ENCODE results near the gene PSTK. TPM values are rescaled to one million over a fixed set of nuclear protein-coding genes. Genes with fewer than 3 reads are reported as not detected.

The PSTK gene
- total and polyA plus RNA-seq, 2 of the 13 experiments (the other 11 are each of a cell fraction or from before 2014, with no cell fraction given): 8.2 to 9.3 TPM

- TF ChIP-seq BCLAF1 (IDR thresholded peaks at IDR 0.05) (no peak), ARHGAP35 (CRISPR knock-in tag; IDR thresholded peaks at IDR 0.05; ENCODE audit: borderline replicate concordance) (no peak), NR2C2 (CRISPR knock-in tag; IDR thresholded peaks at IDR 0.05; ENCODE audit: borderline replicate concordance) (peak; percentile 8; the same call in 1 of the 2 replicates), CCAR2 (optimal IDR thresholded peaks at IDR 0.05; ENCODE audit: low read depth, low read length) (no peak), RCOR2 (CRISPR knock-in tag; IDR thresholded peaks at IDR 0.05) (peak; percentile 56; the same call in 1 of the 2 replicates), ZXDC (CRISPR knock-in tag; IDR thresholded peaks at IDR 0.05) (no peak), ZNF75D (CRISPR knock-in tag; IDR thresholded peaks at IDR 0.05; ENCODE audit: borderline replicate concordance) (no peak), ZBTB33 (CRISPR knock-in tag; IDR thresholded peaks at IDR 0.05) (peak; percentile 46; the same call in 1 of the 2 replicates), ZFP82 (CRISPR knock-in tag; IDR thresholded peaks at IDR 0.05; ENCODE audit: borderline replicate concordance) (no peak), GATAD2A (CRISPR knock-in tag; IDR thresholded peaks at IDR 0.05) (peak; percentile 72), PHF20 (CRISPR knock-in tag; IDR thresholded peaks at IDR 0.05) (no peak), DNMT1 (CRISPR knock-in tag; IDR thresholded peaks at IDR 0.05) (no peak)
- TF ChIP-seq, protein P1, sequence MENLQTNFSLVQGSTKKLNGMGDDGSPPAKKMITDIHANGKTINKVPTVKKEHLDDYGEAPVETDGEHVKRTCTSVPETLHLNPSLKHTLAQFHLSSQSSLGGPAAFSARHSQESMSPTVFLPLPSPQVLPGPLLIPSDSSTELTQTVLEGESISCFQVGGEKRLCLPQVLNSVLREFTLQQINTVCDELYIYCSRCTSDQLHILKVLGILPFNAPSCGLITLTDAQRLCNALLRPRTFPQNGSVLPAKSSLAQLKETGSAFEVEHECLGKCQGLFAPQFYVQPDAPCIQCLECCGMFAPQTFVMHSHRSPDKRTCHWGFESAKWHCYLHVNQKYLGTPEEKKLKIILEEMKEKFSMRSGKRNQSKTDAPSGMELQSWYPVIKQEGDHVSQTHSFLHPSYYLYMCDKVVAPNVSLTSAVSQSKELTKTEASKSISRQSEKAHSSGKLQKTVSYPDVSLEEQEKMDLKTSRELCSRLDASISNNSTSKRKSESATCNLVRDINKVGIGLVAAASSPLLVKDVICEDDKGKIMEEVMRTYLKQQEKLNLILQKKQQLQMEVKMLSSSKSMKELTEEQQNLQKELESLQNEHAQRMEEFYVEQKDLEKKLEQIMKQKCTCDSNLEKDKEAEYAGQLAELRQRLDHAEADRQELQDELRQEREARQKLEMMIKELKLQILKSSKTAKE (CRISPR knock-in tag; IDR thresholded peaks at IDR 0.05; ENCODE audit: borderline replicate concordance): no peak
- TF ChIP-seq, protein P2, sequence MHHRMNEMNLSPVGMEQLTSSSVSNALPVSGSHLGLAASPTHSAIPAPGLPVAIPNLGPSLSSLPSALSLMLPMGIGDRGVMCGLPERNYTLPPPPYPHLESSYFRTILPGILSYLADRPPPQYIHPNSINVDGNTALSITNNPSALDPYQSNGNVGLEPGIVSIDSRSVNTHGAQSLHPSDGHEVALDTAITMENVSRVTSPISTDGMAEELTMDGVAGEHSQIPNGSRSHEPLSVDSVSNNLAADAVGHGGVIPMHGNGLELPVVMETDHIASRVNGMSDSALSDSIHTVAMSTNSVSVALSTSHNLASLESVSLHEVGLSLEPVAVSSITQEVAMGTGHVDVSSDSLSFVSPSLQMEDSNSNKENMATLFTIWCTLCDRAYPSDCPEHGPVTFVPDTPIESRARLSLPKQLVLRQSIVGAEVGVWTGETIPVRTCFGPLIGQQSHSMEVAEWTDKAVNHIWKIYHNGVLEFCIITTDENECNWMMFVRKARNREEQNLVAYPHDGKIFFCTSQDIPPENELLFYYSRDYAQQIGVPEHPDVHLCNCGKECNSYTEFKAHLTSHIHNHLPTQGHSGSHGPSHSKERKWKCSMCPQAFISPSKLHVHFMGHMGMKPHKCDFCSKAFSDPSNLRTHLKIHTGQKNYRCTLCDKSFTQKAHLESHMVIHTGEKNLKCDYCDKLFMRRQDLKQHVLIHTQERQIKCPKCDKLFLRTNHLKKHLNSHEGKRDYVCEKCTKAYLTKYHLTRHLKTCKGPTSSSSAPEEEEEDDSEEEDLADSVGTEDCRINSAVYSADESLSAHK (CRISPR knock-in tag; IDR thresholded peaks at IDR 0.05; ENCODE audit: borderline replicate concordance): no peak
Observed at GRCh38 chr10:123035467-123036086, 55.4 kb downstream of the PSTK start (continued).
